Naive thymus-derived CD8-positive, alpha-beta T cell (primary cell): ENCODE data around the gene ZDHHC5. TPM values are rescaled to one million over a fixed set of nuclear protein-coding genes. Genes with fewer than 3 reads are reported as not detected.
"Not testable (repeated sequence)": the region's sequence is repeated elsewhere in the genome, so short reads cannot be mapped to it uniquely, and the experiment has no call there.

ENCODE experiments used
- ATAC-seq, 2 donors: fragments of 150-1000 bp; cut with Tn5 transposase in 1 of 2; sonication (Bioruptor Pico), chemical (Tn5 transposase) in 1 of 2; 1 replicate in 1 of 2; 2 replicates in 1 of 2; pipeline ENCODE4 v1.10.0; 2021; ENCODE audit warnings: mild to moderate bottlenecking in 2 of 2, moderate library complexity in 2 of 2
- POLR2A ChIA-PET: fragments of 350-600 bp; sonication (Branson Sonifier 250); formaldehyde crosslinking; loops from one replicate; lab custom pipeline; 2021; ENCODE audit warnings: antibody characterized with exemption; lab: Charles Lee
- DNase-seq, 10 donors: peaks; one replicate each; pipeline versions ENCODE4 v3.0.0 to v3.0.0-alpha.2; 2020 to 2022
- H3K27ac Mint-ChIP-seq, 10 donors: one replicate each; pipeline ENCODE4 v1.8.0; 2020 to 2022; ENCODE audit warnings: mild to moderate bottlenecking in 10 of 10, mixed read lengths in 10 of 10, moderate library complexity in 4 of 10, inconsistent platforms in 1 of 10
- H3K27me3 Mint-ChIP-seq, 5 donors: one replicate each; pipeline ENCODE4 v1.8.0; 2021 to 2022; ENCODE audit warnings: mixed read lengths in 5 of 5
- H3K36me3 Mint-ChIP-seq, 3 donors: one replicate each; pipeline ENCODE4 v1.8.0; 2020 to 2022; ENCODE audit warnings: mixed read lengths in 3 of 3, mild to moderate bottlenecking in 2 of 3, inconsistent platforms in 1 of 3
- H3K4me1 Mint-ChIP-seq, 4 donors: one replicate each; pipeline ENCODE4 v1.8.0; 2021 to 2022; ENCODE audit warnings: mixed read lengths in 4 of 4
- H3K4me3 Mint-ChIP-seq, 10 donors: one replicate each; pipeline ENCODE4 v1.8.0; 2020 to 2022; ENCODE audit warnings: mild to moderate bottlenecking in 10 of 10, mixed read lengths in 10 of 10, moderate library complexity in 6 of 10, inconsistent platforms in 1 of 10
- H3K9me3 Mint-ChIP-seq, 9 donors: one replicate each; pipeline ENCODE4 v1.8.0; 2020 to 2022; ENCODE audit warnings: mixed read lengths in 9 of 9, mild to moderate bottlenecking in 3 of 9, inconsistent platforms in 1 of 9, moderate library complexity in 1 of 9
- polyA plus RNA-seq, 3 donors: library from polyadenylated mRNA; unstranded; fragments of 300-500 nt; fragmentation: Illumina TruSeq; gene quantifications; one replicate each; pipeline ENCODE4 v1.2.3, GENCODE V29; 2021
- total RNA-seq, 8 experiments: library from RNA in 2 of 8; stranded (reverse) in 2 of 8; gene quantifications; one replicate each; pipeline ENCODE4 v1.2.3 and lab custom pipeline; 2021 to 2026

ZDHHC5 gene
- total and polyA plus RNA-seq, 5 experiments from 2014 or later, result 25.0 to 78.8 (median 43.4) TPM

- Mint-ChIP-seq H3K4me3 (no peak overlapping the region), H3K36me3 (peaks cover 8 to 78% (median 18%) of the 10 kb centered on the region in 3 donors), H3K9me3 (no peaks in the 10 kb centered on the region), H3K27ac (peak overlapping the region in 2 of 10 donors; percentile 61 to 65), H3K4me1 (peaks cover 29 to 79% (median 63%) of the 10 kb centered on the region in 4 donors), H3K27me3 (no peaks in the 10 kb centered on the region)
- ATAC-seq (no peak), DNase-seq (no peak)
- POLR2A ChIA-PET, result no interaction called here
Measured at GRCh38 chr11:57679396-57679795, 11.5 kb downstream of the ZDHHC5 start.

GRCh38 chr11:57680552-57680874 is 12.6 kb downstream of the ZDHHC5 start:
- Mint-ChIP-seq H3K27ac (peak overlapping the region in 6 of 10 donors; percentile 31 to 80 (median 40)), H3K9me3 (no peaks in the 10 kb centered on the region), H3K4me1 (peaks cover 26 to 68% (median 52%) of the 10 kb centered on the region in 4 donors), H3K36me3 (peaks cover 8 to 79% (median 20%) of the 10 kb centered on the region in 3 donors), H3K27me3 (no peaks in the 10 kb centered on the region), H3K4me3 (peak overlapping the region in 2 of 10 donors; percentile 9 to 38)
- no peak for DNase-seq
- no peak for ATAC-seq
- POLR2A ChIA-PET, result interaction anchor here (1.6 kb wide), 1 partner anchor 13 kb away, joined by 6 read pairs; no protein-coding TSS in a partner anchor

- no peaks in the 10 kb centered on the region for H3K27me3 Mint-ChIP-seq
- POLR2A ChIA-PET, result interaction anchor here (1.6 kb wide), 1 partner anchor 12 kb away, joined by 6 read pairs; no protein-coding TSS in a partner anchor
- H3K27ac Mint-ChIP-seq, result peak overlapping the region in 6 of 10 donors; percentile 31 to 61 (median 40)
- ATAC-seq, result no peak
- no peaks in the 10 kb centered on the region for H3K9me3 Mint-ChIP-seq
- peaks cover 8 to 78% (median 20%) of the 10 kb centered on the region in 3 donors for H3K36me3 Mint-ChIP-seq
- H3K4me3 Mint-ChIP-seq, result peak overlapping the region in 2 of 10 donors; percentile 4 to 22
- DNase-seq, result no peak
- peaks cover 24 to 62% (median 45%) of the 10 kb centered on the region in 4 donors for H3K4me1 Mint-ChIP-seq
Measured at GRCh38 chr11:57681168-57681567, 13.3 kb downstream of the ZDHHC5 start.

- peaks cover 11 to 91% (median 17%) of the 10 kb centered on the region in 3 donors for H3K36me3 Mint-ChIP-seq
- H3K27ac Mint-ChIP-seq, H3K4me3 Mint-ChIP-seq, H3K27me3 Mint-ChIP-seq, H3K4me1 Mint-ChIP-seq, H3K9me3 Mint-ChIP-seq, DNase-seq, POLR2A ChIA-PET, ATAC-seq: not testable (repeated sequence)
Measured at GRCh38 chr11:57690474-57690873, 22.6 kb downstream of the ZDHHC5 start.

GRCh38 chr11:57698843-57699365 is 31.0 kb downstream of the ZDHHC5 start:
- Mint-ChIP-seq H3K27ac (peak overlapping the region in 3 of 10 donors; percentile 16 to 89 (median 69)), H3K4me1 (peaks cover 0 to 1% (median 0%) of the 10 kb centered on the region in 4 donors), H3K4me3 (no peak overlapping the region), H3K27me3 (no peaks in the 10 kb centered on the region), H3K9me3 (no peaks in the 10 kb centered on the region), H3K36me3 (peaks cover 0 to 93% (median 16%) of the 10 kb centered on the region in 3 donors)
- DNase-seq, result no peak
- POLR2A ChIA-PET, result no interaction called here
- ATAC-seq, result peak in 1 of 2 donors; percentile 14

- Mint-ChIP-seq H3K36me3 (peaks cover 0 to 94% (median 20%) of the 10 kb centered on the region in 3 donors), H3K4me3 (no peak overlapping the region), H3K27ac (peak overlapping the region in 1 of 10 donors; percentile 73), H3K27me3 (no peaks in the 10 kb centered on the region), H3K4me1 (peaks cover 0 to 3% (median 0%) of the 10 kb centered on the region in 4 donors), H3K9me3 (no peaks in the 10 kb centered on the region)
- peak in 1 of 2 donors; percentile 37 for ATAC-seq
- POLR2A ChIA-PET, result no interaction called here
- DNase-seq, result no peak
Measured at GRCh38 chr11:57699813-57700212, 31.9 kb downstream of the ZDHHC5 start.

- Mint-ChIP-seq H3K36me3 (peaks cover 0 to 92% (median 20%) of the 10 kb centered on the region in 3 donors), H3K27me3 (no peaks in the 10 kb centered on the region), H3K4me3 (no peak overlapping the region), H3K4me1 (peaks cover 0 to 3% (median 0%) of the 10 kb centered on the region in 4 donors), H3K9me3 (no peaks in the 10 kb centered on the region), H3K27ac (peak overlapping the region in 3 of 10 donors; percentile 7 to 50 (median 14))
- no peak for ATAC-seq
- POLR2A ChIA-PET, result no interaction called here
- DNase-seq, result no peak
Measured at GRCh38 chr11:57700425-57700824, 32.5 kb downstream of the ZDHHC5 start.

- DNase-seq (peak in 1 of 10 donors; percentile 1), ATAC-seq (no peak)
- peaks cover 0 to 77% (median 13%) of the 10 kb centered on the region in 3 donors for H3K36me3 Mint-ChIP-seq
- H3K27me3 Mint-ChIP-seq, result no peaks in the 10 kb centered on the region
- peak overlapping the region in 4 of 10 donors; percentile 15 to 89 (median 72) for H3K27ac Mint-ChIP-seq
- H3K4me3 Mint-ChIP-seq, result no peak overlapping the region
- H3K9me3 Mint-ChIP-seq, result no peaks in the 10 kb centered on the region
- POLR2A ChIA-PET, result interaction anchor here (0.7 kb wide), 1 partner anchor 202 kb away, joined by 3 read pairs; no protein-coding TSS in a partner anchor
- peaks cover 4 to 9% (median 5%) of the 10 kb centered on the region in 4 donors for H3K4me1 Mint-ChIP-seq
Measured at GRCh38 chr11:57703341-57703740, 35.4 kb downstream of the ZDHHC5 start.

- ATAC-seq (no peak), DNase-seq (no peak)
- no peak overlapping the region for H3K4me3 Mint-ChIP-seq
- peak overlapping the region in 6 of 10 donors; percentile 35 to 87 (median 64) for H3K27ac Mint-ChIP-seq
- peaks cover 8 to 14% (median 11%) of the 10 kb centered on the region in 4 donors for H3K4me1 Mint-ChIP-seq
- no peaks in the 10 kb centered on the region for H3K27me3 Mint-ChIP-seq
- H3K36me3 Mint-ChIP-seq, result peaks cover 0 to 69% (median 7%) of the 10 kb centered on the region in 3 donors
- POLR2A ChIA-PET, result no interaction called here
- H3K9me3 Mint-ChIP-seq, result no peaks in the 10 kb centered on the region
Measured at GRCh38 chr11:57704932-57705331, 37.0 kb downstream of the ZDHHC5 start.

GRCh38 chr11:57705432-57705831 is 37.5 kb downstream of the ZDHHC5 start:
- H3K4me3 Mint-ChIP-seq, ATAC-seq, H3K27me3 Mint-ChIP-seq, DNase-seq, H3K9me3 Mint-ChIP-seq: not testable (repeated sequence)
- Mint-ChIP-seq H3K36me3 (peaks cover 0 to 64% (median 7%) of the 10 kb centered on the region in 3 donors), H3K4me1 (peaks cover 10 to 18% (median 15%) of the 10 kb centered on the region in 4 donors), H3K27ac (peak overlapping the region in 4 of 10 donors; percentile 4 to 82 (median 69))
- POLR2A ChIA-PET, result interaction anchor here (0.6 kb wide), 1 partner anchor 31 kb away, joined by 3 read pairs; no protein-coding TSS in a partner anchor

- peak overlapping the region in 3 of 10 donors; percentile 23 to 98 (median 57) for H3K4me3 Mint-ChIP-seq
- H3K36me3 Mint-ChIP-seq, result peaks cover 0 to 27% (median 0%) of the 10 kb centered on the region in 3 donors
- no peaks in the 10 kb centered on the region for H3K27me3 Mint-ChIP-seq
- POLR2A ChIA-PET, result interaction anchor here (0.5 to 0.6 kb wide), 3 partner anchors 23 to 55 kb away, joined by 3 to 8 read pairs (median 4); partner anchors contain the start of gene SELENOH
- no peaks in the 10 kb centered on the region for H3K9me3 Mint-ChIP-seq
- DNase-seq, result no peak
- peak overlapping the region in 8 of 10 donors; percentile 6 to 80 (median 40) for H3K27ac Mint-ChIP-seq
- ATAC-seq, result no peak
- peaks cover 26 to 54% (median 48%) of the 10 kb centered on the region in 4 donors for H3K4me1 Mint-ChIP-seq
Measured at GRCh38 chr11:57709802-57710367, 42.0 kb downstream of the ZDHHC5 start.

- POLR2A ChIA-PET, result interaction anchor here (0.5 to 1.8 kb wide), 16 partner anchors 12 to 376 kb away, joined by 3 to 41 read pairs (median 4); partner anchors contain the start of genes SELENOH, SLC43A1, SSRP1 and UBE2L6
- peak; percentile 60 to 88 (median 78) for DNase-seq
- no peaks in the 10 kb centered on the region for H3K27me3 Mint-ChIP-seq
- H3K27ac Mint-ChIP-seq, result peak within 1 kb of the TSS; percentile 92 to 99 (median 97)
- H3K9me3 Mint-ChIP-seq, result no peaks in the 10 kb centered on the region
- peak; percentile 45 to 53 for ATAC-seq
- peaks cover 26 to 54% (median 51%) of the 10 kb centered on the region in 4 donors for H3K4me1 Mint-ChIP-seq
- H3K36me3 Mint-ChIP-seq, result peaks cover 0 to 15% (median 0%) of the 10 kb centered on the region in 3 donors
- peak within 1 kb of the TSS; percentile 87 to 99 (median 96) for H3K4me3 Mint-ChIP-seq
Measured at GRCh38 chr11:57711414-57712255, 43.7 kb downstream of the ZDHHC5 start, which contains the start of gene MED19. Gene MED19, minus strand, starts transcription at chr11:57712215. Its CDS starts 36 bp downstream, at chr11:57712179.
